B cell (primary cell): ENCODE data around the gene HDX. TPM values are rescaled to one million over a fixed set of nuclear protein-coding genes. Genes with fewer than 3 reads are reported as not detected.
"Not testable (repeated sequence)": the region's sequence is repeated elsewhere in the genome, so short reads cannot be mapped to it uniquely, and the experiment has no call there.

Source experiments
- ATAC-seq: fragments of 200-7000 bp; cut with Tn5 transposase; one replicate; pipeline ENCODE4 v1.10.0; 2021; ENCODE audit warnings: low read depth, mild to moderate bottlenecking, moderate number of reproducible peaks, moderate library complexity
- CTCF ChIA-PET: fragments of 350-600 bp; sonication (Branson Sonifier 250); formaldehyde crosslinking; loops from one replicate; lab custom pipeline; 2021; ENCODE audit warnings: antibody characterized with exemption, inconsistent platforms; lab: Charles Lee
- POLR2A ChIA-PET: fragments of 350-600 bp; sonication (Branson Sonifier 250); formaldehyde crosslinking; loops from one replicate; lab custom pipeline; 2021; ENCODE audit warnings: antibody characterized with exemption; lab: Charles Lee
- DNase-seq: peaks from one replicate; pipeline ENCODE4 v3.0.0; 2013
- H2AFZ ChIP-seq: 2 replicates; pipeline ENCODE4 v1.6.1; 2012; ENCODE audit warnings: mild to moderate bottlenecking, low read depth, low read length; ENCODE audit not compliant: insufficient read depth, poor library complexity, severe bottlenecking
- H3K27ac ChIP-seq, 2 donors: 1 replicate in 1 of 2; 2 replicates in 1 of 2; pipeline ENCODE4 v1.5.1; 2012 to 2013; ENCODE audit warnings: low read length in 2 of 2, mild to moderate bottlenecking in 2 of 2, moderate library complexity in 1 of 2
- H3K27me3 ChIP-seq, 4 experiments: fragments of 200-600 bp in 1 of 4; sonication (generic) in 1 of 4; replicated peaks in 1 of 4; 1 replicate in 2 of 4; 2 replicates in 2 of 4; pipeline versions ENCODE4 v1.6.1 to v1.7.0; 2013 to 2016; ENCODE audit warnings: low read length in 3 of 4, mild to moderate bottlenecking in 2 of 4, mixed read lengths in 1 of 4, moderate library complexity in 1 of 4; ENCODE audit not compliant: insufficient read depth in 4 of 4, control insufficient read depth in 3 of 4; ENCODE audit errors: control extremely low read depth in 1 of 4
- H3K36me3 ChIP-seq, 2 experiments: replicated peaks in 1 of 2; 1 replicate in 1 of 2; 2 replicates in 1 of 2; pipeline versions ENCODE4 v1.6.1 to v1.7.1; 2013; ENCODE audit warnings: low read length in 1 of 2; ENCODE audit not compliant: insufficient read depth in 2 of 2, control insufficient read depth in 1 of 2; ENCODE audit errors: control extremely low read depth in 1 of 2, extremely low read depth in 1 of 2
- H3K4me1 ChIP-seq, 2 donors: fragments of 200-600 bp in 1 of 2; sonication (generic) in 1 of 2; 1 replicate in 1 of 2; 2 replicates in 1 of 2; pipeline versions ENCODE4 v1.5.1 to v1.6.1; 2013 to 2017; ENCODE audit warnings: low read length in 2 of 2; ENCODE audit not compliant: control insufficient read depth in 2 of 2, insufficient read depth in 2 of 2
- H3K4me2 ChIP-seq: replicated peaks from 2 replicates; pipeline ENCODE3; 2012; ENCODE audit warnings: mild to moderate bottlenecking, low read depth, low read length; ENCODE audit not compliant: poor library complexity, severe bottlenecking
- H3K4me3 ChIP-seq, 5 experiments: fragments of 200-600 bp in 1 of 5; sonication (generic) in 1 of 5; 1 replicate in 3 of 5; 2 replicates in 2 of 5; pipeline versions ENCODE4 v1.5.1 to v1.7.0; 2011 to 2016; ENCODE audit warnings: low read length in 4 of 5, mild to moderate bottlenecking in 4 of 5, low read depth in 2 of 5, control low read depth in 1 of 5, moderate library complexity in 1 of 5; ENCODE audit not compliant: insufficient read depth in 1 of 5; ENCODE audit errors: control extremely low read depth in 1 of 5, extremely low read depth in 1 of 5
- H3K79me2 ChIP-seq: fragments of 200-600 bp; sonication (generic); one replicate; pipeline ENCODE4 v1.6.0; 2016; ENCODE audit warnings: low read length; ENCODE audit not compliant: control insufficient read depth, insufficient read depth
- H3K9ac ChIP-seq: fragments of 200-600 bp; sonication (generic); 2 replicates; pipeline ENCODE4 v1.6.1; 2017; ENCODE audit warnings: mild to moderate bottlenecking, low read length, moderate library complexity
- H3K9me3 ChIP-seq, 3 donors: one replicate each; pipeline versions ENCODE4 v1.6.1 to v1.7.1; 2013; ENCODE audit warnings: low read length in 2 of 3; ENCODE audit not compliant: control insufficient read depth in 2 of 3, insufficient read depth in 1 of 3; ENCODE audit errors: control extremely low read depth in 1 of 3
- H4K20me1 ChIP-seq: 2 replicates; pipeline ENCODE4 v1.6.0; 2012; ENCODE audit warnings: mild to moderate bottlenecking, low read length; ENCODE audit not compliant: insufficient read depth, control insufficient read depth, poor library complexity, severe bottlenecking
- H3K27ac Mint-ChIP-seq: one replicate; pipeline ENCODE4 v1.8.0; 2021; ENCODE audit warnings: mixed read lengths
- H3K27me3 Mint-ChIP-seq: one replicate; pipeline ENCODE4 v1.8.0; 2021; ENCODE audit warnings: mixed read lengths
- H3K4me1 Mint-ChIP-seq: one replicate; pipeline ENCODE4 v1.8.0; 2021; ENCODE audit warnings: mixed read lengths
- H3K4me3 Mint-ChIP-seq: one replicate; pipeline ENCODE4 v1.8.0; 2021; ENCODE audit warnings: mixed read lengths
- H3K9me3 Mint-ChIP-seq: one replicate; pipeline ENCODE4 v1.8.0; 2022; ENCODE audit warnings: mixed read lengths; ENCODE audit not compliant: insufficient read depth
- CTCF ChIP-seq: fragments of 200-600 bp; IDR thresholded peaks from one replicate; pipeline ENCODE4 v1.8.0; 2022; ENCODE audit warnings: antibody characterized with exemption, mild to moderate bottlenecking
- EZH2 ChIP-seq: IDR thresholded peaks from 2 replicates; pipeline ENCODE4 v1.6.1; 2012; ENCODE audit warnings: borderline replicate concordance, low read depth, mild to moderate bottlenecking, moderate library complexity, low read length; ENCODE audit not compliant: insufficient read depth, poor library complexity, severe bottlenecking
- WGBS: methylation state at CpG from one replicate; pipeline ENCODE4 v1.1.5; 2013; ENCODE audit warnings: missing lambda C conversion rate; ENCODE audit not compliant: insufficient coverage; 5-methylcytosine and 5-hydroxymethylcytosine counted together
- intact Hi-C: fragments of 100-400 bp; cut with micrococcal nuclease; formaldehyde crosslinking; loops from one replicate; pipeline ENCODE4 v1.10.0; 2022
- polyA minus RNA-seq: library from RNA; depleted of rRNA, polyadenylated mRNA; stranded (reverse); fragments of >200 nt; gene quantifications from 2 replicates; pipeline ENCODE4 v1.2.3, GENCODE V29; 2012
- polyA plus RNA-seq: library from polyadenylated mRNA; depleted of rRNA; stranded (reverse); fragments of >200 nt; gene quantifications from 2 replicates; pipeline ENCODE4 v1.2.3, GENCODE V29; 2012
- total RNA-seq, 2 donors: library from RNA; stranded (reverse); fragments of 120-200 nt in 1 of 2; gene quantifications; 1 replicate in 1 of 2; 2 replicates in 1 of 2; pipeline versions ENCODE4 v1.2.3 to v1.2.4, GENCODE V29; 2013 to 2022

Gene HDX
- 2.6 and 3.2 TPM in 2 replicates for total RNA-seq
- total RNA-seq (2013): 2.5 TPM
- polyA plus RNA-seq: 1.00 and 2.4 TPM in 2 replicates
- 2.7 and 6.2 TPM in 2 replicates for polyA minus RNA-seq

GRCh38 chrX:84501798-84502628 lies at the start of gene HDX:
Gene HDX (minus strand): TSS chrX:84502453. CDS start chrX:84475397, 27,056 bp downstream.
- intact Hi-C loops: no loop called here
- POLR2A ChIA-PET: no interaction called here

DNA sequence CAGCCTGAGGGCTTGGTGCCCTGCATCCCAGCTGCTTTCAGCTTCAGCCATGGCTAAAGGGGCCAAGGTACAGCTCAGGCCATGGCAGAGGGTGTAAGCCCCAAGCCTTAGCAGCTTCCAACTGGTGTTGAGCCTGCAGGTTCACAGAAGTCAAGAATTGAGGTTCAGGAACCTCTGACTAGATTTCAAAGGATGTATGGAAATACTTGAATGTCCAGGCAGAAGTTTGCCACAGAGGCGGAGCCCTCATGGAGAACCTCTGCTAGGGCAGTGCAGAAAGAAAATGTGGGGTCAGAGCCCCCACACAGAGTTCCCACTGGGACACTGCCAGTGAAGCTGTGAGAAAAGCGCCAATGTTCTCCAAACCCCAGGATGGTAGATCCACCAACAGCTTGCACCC lies 39.1 kb upstream of the HDX start:
- H3K27ac ChIP-seq, H3K36me3 ChIP-seq, H3K27me3 Mint-ChIP-seq, H3K9ac ChIP-seq, ATAC-seq, H4K20me1 ChIP-seq, H3K27ac Mint-ChIP-seq, H3K27me3 ChIP-seq, CTCF ChIA-PET, intact Hi-C loops, H3K4me2 ChIP-seq, H3K4me1 Mint-ChIP-seq, H2AFZ ChIP-seq, H3K4me1 ChIP-seq, H3K4me3 ChIP-seq, H3K9me3 Mint-ChIP-seq, POLR2A ChIA-PET, H3K4me3 Mint-ChIP-seq, DNase-seq, H3K79me2 ChIP-seq: not testable (repeated sequence)
- H3K9me3 ChIP-seq: peaks cover 0 to 10% (median 0%) of the 10 kb centered on the region in 3 donors
- WGBS: no CpG with 5 or more reads among the region's 2 CpGs

More at GRCh38 chrX:84501798-84502628, at the start of gene HDX:
- Histone ChIP-seq H3K79me2 (no peaks in the 10 kb centered on the region), H3K9me3 (no peaks in the 10 kb centered on the region), H2AFZ (peak within 1 kb of the TSS; percentile 80), H3K27ac (peak within 1 kb of the TSS; percentile 70 to 80), H3K36me3 (no peaks in the 10 kb centered on the region), H3K4me2 (peak within 1 kb of the TSS; percentile 64), H4K20me1 (no peaks in the 10 kb centered on the region), H3K27me3 (no peaks in the 10 kb centered on the region), H3K4me1 (peaks cover 0 to 3% of the 10 kb centered on the region in 2 donors), H3K9ac (peak within 1 kb of the TSS; percentile 62), H3K4me3 (peak within 1 kb of the TSS; percentile 32 to 68 (median 61))
- ATAC-seq (peak; percentile 95), DNase-seq (peak; percentile 80)
- peak within 1 kb of the TSS; percentile 92 for H3K4me3 Mint-ChIP-seq
- H3K27me3 Mint-ChIP-seq: no peaks in the 10 kb centered on the region
- peaks cover 2% of the 10 kb centered on the region for H3K4me1 Mint-ChIP-seq
- TF ChIP-seq CTCF: no peak
- no peak for TF ChIP-seq EZH2
- H3K9me3 Mint-ChIP-seq: no peaks in the 10 kb centered on the region
- peak within 1 kb of the TSS; percentile 91 for H3K27ac Mint-ChIP-seq
- WGBS: 7% methylated on average over 17 of the region's 38 CpGs
- CTCF ChIA-PET: no interaction called here

DNA sequence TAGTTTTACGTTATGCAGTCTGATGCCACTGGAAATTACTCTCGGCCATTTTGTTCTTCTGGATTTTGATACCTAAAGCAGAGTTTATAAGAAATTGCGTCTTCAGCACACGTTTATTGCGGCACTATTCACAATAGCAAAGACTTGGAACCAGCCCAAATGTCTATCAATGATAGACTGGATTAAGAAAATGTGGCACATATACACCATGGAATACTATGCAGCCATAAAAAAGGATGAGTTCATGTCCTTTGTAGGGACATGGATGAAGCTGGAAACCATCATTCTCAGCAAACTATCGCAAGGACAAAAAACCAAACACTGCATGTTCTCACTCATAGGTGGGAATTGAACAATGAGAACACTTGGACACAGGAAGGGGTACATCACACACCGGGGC lies 35.4 kb upstream of the HDX start:
- H3K27ac ChIP-seq, POLR2A ChIA-PET, intact Hi-C loops, H3K4me1 Mint-ChIP-seq, H3K9ac ChIP-seq, H3K4me3 Mint-ChIP-seq, H3K27me3 Mint-ChIP-seq, H3K4me2 ChIP-seq, H3K36me3 ChIP-seq, ATAC-seq, H3K4me3 ChIP-seq, H3K79me2 ChIP-seq, H4K20me1 ChIP-seq, H3K27ac Mint-ChIP-seq, H3K27me3 ChIP-seq, H3K4me1 ChIP-seq, H3K9me3 Mint-ChIP-seq, H2AFZ ChIP-seq, DNase-seq, CTCF ChIA-PET: not testable (repeated sequence)
- WGBS: no CpG with 5 or more reads among the region's 7 CpGs
- H3K9me3 ChIP-seq: peaks cover 0 to 10% (median 0%) of the 10 kb centered on the region in 3 donors
